K562 (cell line): ENCODE results near the gene TIMP2. TPM values are rescaled to one million over a fixed set of nuclear protein-coding genes. Genes with fewer than 3 reads are reported as not detected.

Experiments used
- ATAC-seq: fragments of 200-7000 bp; cut with Tn5 transposase; 3 replicates; pipeline ENCODE4 v1.9.1; 2020; ENCODE audit warnings: moderate library complexity
- BruUV-seq: library from RNA; stranded (reverse); fragments of 400-500 nt; replicated peaks from 2 replicates; lab custom pipeline; 2021; lab: Mats Ljungman, UMichigan
- CTCF ChIA-PET: fragments of 300-600 bp; formaldehyde crosslinking; extraction: SDS; loops from one replicate; lab custom pipeline; 2021; ENCODE audit warnings: low intra/inter-chr PET ratio; lab: Yijun Ruan, JAX
- POLR2A ChIA-PET: fragments of 300-600, 350-650 bp; sonication (Branson Sonifier 250); formaldehyde crosslinking; extraction: SDS; loops from one replicate; lab custom pipeline; 2021; ENCODE audit warnings: antibody characterized with exemption, inconsistent platforms; lab: Yijun Ruan, JAX
- DNase-seq, 4 experiments: peaks; one replicate each; pipeline versions ENCODE4 v3.0.0 to v3.0.0-alpha.2; 2011 to 2018; ENCODE audit warnings: low spot score in 3 of 4, mixed read lengths in 3 of 4; ENCODE audit errors: extremely low read depth in 1 of 4
- FAIRE-seq: peaks from 2 replicates; lab custom pipeline; 2011; peaks lifted over from hg19 to GRCh38; lab: Jason Lieb, UNC
- H2AFZ ChIP-seq: 2 replicates; pipeline ENCODE4 v1.6.0; 2011; ENCODE audit warnings: low read depth, low read length, control low read depth, inconsistent platforms
- H3K27ac ChIP-seq: fragments of 200-600 bp; 3 replicates; pipeline ENCODE4 v1.8.0; 2011; ENCODE audit warnings: low read depth, mild to moderate bottlenecking, control low read depth, inconsistent platforms, low read length, moderate library complexity, mixed read lengths; ENCODE audit errors: extremely low read depth
- H3K27me3 ChIP-seq, 2 experiments: fragments of 300-600 bp in 1 of 2; 2 replicates in 1 of 2; 3 replicates in 1 of 2; pipeline versions ENCODE4 v1.6.0 to v1.8.0; 2011; ENCODE audit warnings: inconsistent platforms in 2 of 2, low read length in 2 of 2, mild to moderate bottlenecking in 1 of 2, mixed read lengths in 1 of 2, moderate library complexity in 1 of 2; ENCODE audit not compliant: control insufficient read depth in 2 of 2, insufficient read depth in 2 of 2
- H3K36me3 ChIP-seq: fragments of 300-600 bp; 3 replicates; pipeline ENCODE4 v1.8.0; 2011; ENCODE audit warnings: mild to moderate bottlenecking, low read length, inconsistent platforms; ENCODE audit not compliant: control insufficient read depth, insufficient read depth
- H3K4me1 ChIP-seq, 2 experiments: fragments of 200-600 bp in 1 of 2; replicated peaks in 1 of 2; 2 replicates in 1 of 2; 3 replicates in 1 of 2; pipeline versions ENCODE4 v1.5.1 to v1.8.0; 2011; ENCODE audit warnings: inconsistent platforms in 2 of 2, low read length in 2 of 2, mild to moderate bottlenecking in 1 of 2, mixed read lengths in 1 of 2, moderate library complexity in 1 of 2; ENCODE audit not compliant: control insufficient read depth in 2 of 2, insufficient read depth in 2 of 2
- H3K4me2 ChIP-seq: 2 replicates; pipeline ENCODE4 v1.6.1; 2011; ENCODE audit warnings: low read length, control low read depth, inconsistent platforms, mixed read lengths; ENCODE audit not compliant: insufficient read depth
- H3K4me3 ChIP-seq: fragments of 200-600 bp; sonication (generic), shearing (Covaris generic); 2 replicates; pipeline ENCODE4 v1.5.1; 2016; ENCODE audit warnings: control low read depth, inconsistent platforms
- H3K79me2 ChIP-seq: fragments of 200-600 bp; 3 replicates; pipeline ENCODE4 v1.8.0; 2011; ENCODE audit warnings: low read length, inconsistent platforms; ENCODE audit not compliant: control insufficient read depth, insufficient read depth
- H3K9ac ChIP-seq, 2 experiments: 2 replicates each; pipeline versions ENCODE4 v1.6.0 to v1.6.1; 2011; ENCODE audit warnings: low read depth in 2 of 2, low read length in 2 of 2, control low read depth in 1 of 2, inconsistent platforms in 1 of 2, mild to moderate bottlenecking in 1 of 2, mixed read lengths in 1 of 2; ENCODE audit not compliant: insufficient read depth in 1 of 2
- H3K9me1 ChIP-seq: one replicate; pipeline ENCODE4 v1.6.0; 2011; ENCODE audit warnings: inconsistent platforms, mild to moderate bottlenecking, low read length, moderate library complexity; ENCODE audit not compliant: control insufficient read depth, insufficient read depth
- H3K9me3 ChIP-seq: replicated peaks from 2 replicates; pipeline ENCODE4 v1.5.1; 2011; ENCODE audit warnings: low read depth, low read length, inconsistent platforms; ENCODE audit not compliant: control insufficient read depth, insufficient read depth
- H4K20me1 ChIP-seq: replicated peaks from 2 replicates; pipeline ENCODE4 v1.6.1; 2011; ENCODE audit warnings: low read length, inconsistent platforms, mixed read lengths; ENCODE audit not compliant: control insufficient read depth, insufficient read depth
- CREB1 ChIP-seq, 2 experiments: sonication (generic) in 1 of 2; formaldehyde crosslinking in 1 of 2; IDR thresholded peaks; 2 replicates each; pipeline versions ENCODE4 v1.6.1 to v1.8.0; 2012 to 2022; ENCODE audit warnings: inconsistent platforms in 1 of 2, mild to moderate bottlenecking in 1 of 2, missing genetic modification reagents in 1 of 2, moderate library complexity in 1 of 2
- ESRRB ChIP-seq: fragments of 250-450 bp; sonication (Bioruptor Pico); IDR thresholded peaks from 2 replicates; pipeline ENCODE4 v1.5.0; 2020; ENCODE audit warnings: mild to moderate bottlenecking, moderate library complexity, borderline replicate concordance
- IFI16 ChIP-seq: fragments of 250-450 bp; sonication (Bioruptor Pico); IDR thresholded peaks from 2 replicates; pipeline ENCODE4 v2.1.2; 2022; ENCODE audit warnings: mild to moderate bottlenecking, inconsistent platforms
- MYBL2 ChIP-seq, 2 experiments: fragments of 450-650 bp in 1 of 2; sonication (generic) in 1 of 2; formaldehyde crosslinking in 1 of 2; IDR thresholded peaks; 2 replicates each; pipeline versions ENCODE4 v1.6.1 to v1.8.1; 2017 to 2022; ENCODE audit warnings: borderline replicate concordance in 1 of 2, inconsistent platforms in 1 of 2, low read depth in 1 of 2, mild to moderate bottlenecking in 1 of 2, missing genetic modification reagents in 1 of 2, moderate library complexity in 1 of 2
- POLR2AphosphoS5 ChIP-seq: IDR thresholded peaks from 2 replicates; pipeline ENCODE4 v1.6.1; 2011; ENCODE audit warnings: mild to moderate bottlenecking, low read depth, low read length, moderate library complexity; ENCODE audit not compliant: control insufficient read depth, insufficient read depth
- RAD21 ChIP-seq, 2 experiments: fragments of 250-450 bp in 1 of 2; fragments of 450-650 bp in 1 of 2; sonication (Bioruptor Pico) in 1 of 2; formaldehyde crosslinking in 1 of 2; IDR thresholded peaks in 1 of 2; conservative IDR thresholded peaks in 1 of 2; 2 replicates each; pipeline versions ENCODE4 v1.4.0 to v1.8.0; 2020 to 2022; ENCODE audit warnings: mild to moderate bottlenecking in 2 of 2, moderate library complexity in 1 of 2
- SMARCC2 ChIP-seq: fragments of 450-650 bp; IDR thresholded peaks from 2 replicates; pipeline ENCODE4 v1.6.1; 2017; ENCODE audit warnings: antibody characterized with exemption, moderate library complexity, mild to moderate bottlenecking, low read depth
- TCF7 ChIP-seq: sonication (generic); IDR thresholded peaks from 2 replicates; pipeline ENCODE4 v1.6.1; 2016; ENCODE audit warnings: antibody characterized with exemption, borderline replicate concordance
- ZNF398 ChIP-seq: fragments of 250-450 bp; sonication (Bioruptor Pico); IDR thresholded peaks from 2 replicates; pipeline ENCODE4 v1.8.0; 2021; ENCODE audit warnings: moderate library complexity, mild to moderate bottlenecking, inconsistent platforms
- ZNF830 ChIP-seq: fragments of 250-450 bp; sonication (Bioruptor Pico); IDR thresholded peaks from 2 replicates; pipeline ENCODE4 v1.5.0; 2021; ENCODE audit warnings: mild to moderate bottlenecking
- WGBS: fragments of 100-300 bp; shearing (Covaris generic); methylation state at CpG from one replicate; pipeline ENCODE4 v1.1.6; 2016; ENCODE audit warnings: low coverage, mixed read lengths; ENCODE audit not compliant: insufficient coverage; ENCODE audit errors: missing lambda C conversion rate; 5-methylcytosine and 5-hydroxymethylcytosine counted together
- in situ Hi-C: fragments of 300-500 bp; cut with MboI; formaldehyde crosslinking; loops from 4 replicates; pipeline ENCODE4 v1.15.0; 2018; ENCODE audit warnings: inconsistent platforms, mixed read lengths
- intact Hi-C: fragments of 100-400 bp; cut with micrococcal nuclease; formaldehyde crosslinking; loops from 2 replicates; pipeline ENCODE4 v1.14.2; 2022
- polyA plus RNA-seq, 8 experiments: library from polyadenylated mRNA; depleted of rRNA in 4 of 8; stranded (reverse) in 5 of 8; unstranded in 3 of 8; fragments of >200 nt; fragmentation: Nextera tagmentation in 2 of 8; fragmentation: Illumina TruSeq in 1 of 8; extraction: Ambion mirVana in 2 of 8; extraction: Trizol in 1 of 8; gene quantifications; 2 replicates each; pipeline versions ENCODE4 v1.2.1 to v1.2.3, GENCODE V29; 2011 to 2014; ENCODE audit warnings: inconsistent platforms in 1 of 8, missing spikeins in 1 of 8
- total RNA-seq, 7 experiments: library from RNA; depleted of rRNA in 6 of 7; stranded (reverse); fragments of >200 nt in 6 of 7; fragmentation: Illumina TruSeq in 2 of 7; extraction: Trizol in 2 of 7; gene quantifications; 2 replicates each; pipeline versions ENCODE4 v1.2.1 to v1.2.3, GENCODE V29; 2011 to 2021; ENCODE audit warnings: low replicate concordance in 1 of 7

The TIMP2 gene
- total and polyA plus RNA-seq, 9 of the 15 experiments (the other 6 are each of a cell fraction or from before 2014, with no cell fraction given): 0.55 TPM; not detected in 8

DNA sequence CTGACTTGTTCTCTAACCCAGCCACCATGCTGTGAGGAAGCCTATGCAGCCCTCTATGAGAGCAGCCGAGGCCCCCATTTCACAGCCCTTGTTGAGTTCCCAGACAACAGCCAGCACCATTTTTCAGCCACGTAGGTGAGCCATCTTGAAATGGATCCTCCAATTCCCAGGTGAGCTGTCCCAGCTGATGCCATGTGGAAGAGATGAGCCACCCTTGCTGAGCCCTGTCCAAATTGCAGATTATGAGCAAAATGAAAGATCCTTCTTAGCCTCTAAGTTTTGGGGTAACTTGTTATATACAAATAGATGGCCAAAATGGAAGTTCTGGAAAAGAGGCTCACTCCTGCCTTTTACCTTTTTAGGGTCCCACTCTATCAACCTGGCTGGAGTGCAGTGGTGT lies 25.7 kb upstream of the TIMP2 start:
- Histone ChIP-seq H3K4me3 (no peak overlapping the region), H3K9me1 (no peaks in the 10 kb centered on the region), H2AFZ (no peak overlapping the region), H3K9ac (no peak overlapping the region), H3K27ac (no peak overlapping the region), H4K20me1 (no peaks in the 10 kb centered on the region; the same call in 1 of the 2 replicates), H3K79me2 (no peaks in the 10 kb centered on the region), H3K4me1 (0 out of 5 replicates have a peak, but pooled peaks cover 0 to 2% of the 10 kb centered on the region in 2 experiments), H3K27me3 (peaks cover 46 to 90% of the 10 kb centered on the region in 2 experiments), H3K4me2 (no peak overlapping the region), H3K9me3 (no peaks in the 10 kb centered on the region), H3K36me3 (no peaks in the 10 kb centered on the region)
- intact Hi-C loops: no loop called here
- in situ Hi-C loops: no loop called here
- ChIA-PET CTCF (no interaction called here), POLR2A (interaction anchor here (1.3 kb wide), 1 partner anchor 8 kb away, joined by 5 read pairs; no protein-coding TSS in a partner anchor)
- FAIRE-seq: no peak
- no TSS peak for BruUV-seq
- DNase-seq: no peak
- 14% methylated on average over 2 of the region's 2 CpGs for WGBS
- TF ChIP-seq ESRRB (CRISPR knock-in tag): no peak
- no peak for TF ChIP-seq IFI16
- no peak for TF ChIP-seq MYBL2 (IDR thresholded peaks at IDR 0.05; ENCODE audit: low read depth)
- no peak for TF ChIP-seq MYBL2 (CRISPR knock-in tag; IDR thresholded peaks at IDR 0.05; ENCODE audit: borderline replicate concordance)
- TF ChIP-seq TCF7: no peak
- no peak for TF ChIP-seq SMARCC2
- no peak for TF ChIP-seq CREB1 (IDR thresholded peaks at IDR 0.05)
- TF ChIP-seq CREB1 (CRISPR knock-in tag; IDR thresholded peaks at IDR 0.05): no peak
- no peak for TF ChIP-seq ZNF830 (CRISPR knock-in tag)
- no peak for TF ChIP-seq RAD21 (CRISPR knock-in tag; conservative IDR thresholded peaks at IDR 0.05 in 1 of 2, IDR thresholded peaks at IDR 0.05 in 1 of 2)
- no peak for TF ChIP-seq POLR2AphosphoS5
- no peak for TF ChIP-seq ZNF398 (CRISPR knock-in tag)
- ATAC-seq: no peak
